ENCODE measurements around the gene FCGR2B.
"Not testable (repeated sequence)": the region's sequence is repeated elsewhere in the genome, so short reads cannot be mapped to it uniquely, and the experiment has no call there.

- not testable (repeated sequence) for TF ChIP-seq CTCF, POLR2A (IDR thresholded peaks at IDR 0.05)
These were observed 1.2 kb upstream of the FCGR2B start for GRCh38 chr1:161661660-161662311.
